ENCODE measurements around the gene NAP1L1.
A peak's percentile ranks its signal among the peaks of the same experiment; 100 is the strongest.

The NAP1L1 gene

DNA sequence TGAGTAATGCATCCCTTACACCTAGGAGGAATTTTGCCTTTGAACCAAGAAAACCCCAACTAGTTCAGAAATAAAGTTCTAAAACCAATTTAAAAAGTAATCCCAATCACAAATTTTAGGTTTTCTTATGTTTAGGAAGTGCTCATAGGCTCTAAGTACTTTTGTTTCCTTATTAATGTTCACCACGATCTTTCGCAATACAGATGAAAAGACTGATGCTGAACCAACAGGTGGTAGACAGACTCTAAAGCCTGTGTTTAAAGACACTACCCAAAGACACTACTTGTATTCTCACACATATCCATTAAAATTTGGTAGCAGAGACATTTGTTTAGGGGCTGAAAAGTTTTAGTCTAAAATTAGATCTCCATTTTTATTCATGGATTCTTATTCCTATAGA, 42.3 kb downstream of the NAP1L1 start:
- H3K4me3 ChIP-seq (ENCODE audit: low read depth, low read length) = no peak overlapping the region
- TF ChIP-seq, protein P1, sequence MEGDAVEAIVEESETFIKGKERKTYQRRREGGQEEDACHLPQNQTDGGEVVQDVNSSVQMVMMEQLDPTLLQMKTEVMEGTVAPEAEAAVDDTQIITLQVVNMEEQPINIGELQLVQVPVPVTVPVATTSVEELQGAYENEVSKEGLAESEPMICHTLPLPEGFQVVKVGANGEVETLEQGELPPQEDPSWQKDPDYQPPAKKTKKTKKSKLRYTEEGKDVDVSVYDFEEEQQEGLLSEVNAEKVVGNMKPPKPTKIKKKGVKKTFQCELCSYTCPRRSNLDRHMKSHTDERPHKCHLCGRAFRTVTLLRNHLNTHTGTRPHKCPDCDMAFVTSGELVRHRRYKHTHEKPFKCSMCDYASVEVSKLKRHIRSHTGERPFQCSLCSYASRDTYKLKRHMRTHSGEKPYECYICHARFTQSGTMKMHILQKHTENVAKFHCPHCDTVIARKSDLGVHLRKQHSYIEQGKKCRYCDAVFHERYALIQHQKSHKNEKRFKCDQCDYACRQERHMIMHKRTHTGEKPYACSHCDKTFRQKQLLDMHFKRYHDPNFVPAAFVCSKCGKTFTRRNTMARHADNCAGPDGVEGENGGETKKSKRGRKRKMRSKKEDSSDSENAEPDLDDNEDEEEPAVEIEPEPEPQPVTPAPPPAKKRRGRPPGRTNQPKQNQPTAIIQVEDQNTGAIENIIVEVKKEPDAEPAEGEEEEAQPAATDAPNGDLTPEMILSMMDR (IDR thresholded peaks at IDR 0.05; ENCODE audit: low read depth, low read length, missing control alignments) = no peak
- no peak for DNase-seq (ENCODE audit: low read depth)

DNA sequence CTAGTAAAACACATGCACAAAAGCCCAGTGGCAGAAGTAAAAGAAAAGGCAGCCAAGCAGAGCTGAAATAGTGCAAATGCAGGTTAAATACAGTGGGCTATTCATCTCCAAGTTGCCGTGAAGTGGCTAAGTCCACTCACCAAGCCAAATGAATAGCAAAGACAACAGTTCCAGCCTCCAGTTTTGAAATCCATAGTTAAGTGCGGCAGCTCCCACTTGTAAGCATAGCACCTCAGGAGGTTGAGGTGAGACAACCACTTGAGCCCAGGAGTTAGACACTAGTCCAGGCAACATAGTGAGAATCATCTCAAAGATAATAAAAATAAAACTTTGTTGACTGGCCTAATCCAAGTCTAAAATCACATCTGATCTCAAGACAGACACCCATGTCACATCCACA, 43.1 kb downstream of the NAP1L1 start:
- no peak for DNase-seq (ENCODE audit: low read depth)
- no peak overlapping the region for H3K4me3 ChIP-seq (ENCODE audit: low read depth, low read length)
- TF ChIP-seq, protein P1 (IDR thresholded peaks at IDR 0.05; ENCODE audit: low read depth, low read length, missing control alignments) = no peak

DNA sequence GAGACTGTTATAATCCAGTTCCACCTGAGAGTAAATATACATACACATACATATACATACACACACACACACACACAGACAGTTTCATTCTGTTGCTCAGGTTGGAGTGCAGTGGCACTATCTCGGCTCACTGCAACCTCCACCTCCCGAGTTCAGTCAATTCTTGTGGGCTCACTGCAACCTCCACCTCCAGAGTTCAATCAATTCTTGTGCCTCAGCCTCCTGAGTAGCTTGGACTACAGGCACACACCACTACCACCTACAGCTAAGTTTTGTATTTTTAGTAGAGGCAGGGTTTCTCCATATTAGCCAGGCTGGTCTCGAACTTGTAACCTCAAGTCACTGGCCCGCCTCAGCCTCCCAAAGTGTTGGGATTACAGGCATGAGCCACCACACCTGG, 44.0 kb downstream of the NAP1L1 start:
- no peak for DNase-seq (ENCODE audit: low read depth)
- H3K4me3 ChIP-seq (ENCODE audit: low read depth, low read length) = no peak overlapping the region
- TF ChIP-seq, protein P1 (IDR thresholded peaks at IDR 0.05; ENCODE audit: low read depth, low read length, missing control alignments) = no peak

DNA sequence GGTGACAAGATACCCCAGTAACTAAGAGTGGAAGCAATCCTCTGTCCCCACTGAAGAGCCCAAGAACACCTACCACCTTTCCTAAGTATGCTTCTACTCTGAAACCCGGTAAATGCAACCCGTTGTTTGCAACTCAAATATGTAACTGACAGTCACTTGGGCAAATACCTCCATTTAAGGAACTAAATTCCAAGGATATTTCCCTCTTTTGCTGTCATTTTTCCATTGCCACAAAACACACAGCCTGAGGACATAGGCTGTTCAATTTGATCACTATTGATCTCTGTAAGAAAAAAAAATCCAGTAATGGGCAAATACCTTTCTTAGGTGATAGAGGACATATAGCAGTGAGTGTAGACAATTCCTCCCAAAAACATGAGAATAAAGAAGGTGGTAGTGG, 46.3 kb downstream of the NAP1L1 start:
- H3K4me3 ChIP-seq (ENCODE audit: low read depth, low read length) = no peak overlapping the region
- TF ChIP-seq, protein P1 (IDR thresholded peaks at IDR 0.05; ENCODE audit: low read depth, low read length, missing control alignments) = no peak
- no peak for DNase-seq (ENCODE audit: low read depth)

DNA sequence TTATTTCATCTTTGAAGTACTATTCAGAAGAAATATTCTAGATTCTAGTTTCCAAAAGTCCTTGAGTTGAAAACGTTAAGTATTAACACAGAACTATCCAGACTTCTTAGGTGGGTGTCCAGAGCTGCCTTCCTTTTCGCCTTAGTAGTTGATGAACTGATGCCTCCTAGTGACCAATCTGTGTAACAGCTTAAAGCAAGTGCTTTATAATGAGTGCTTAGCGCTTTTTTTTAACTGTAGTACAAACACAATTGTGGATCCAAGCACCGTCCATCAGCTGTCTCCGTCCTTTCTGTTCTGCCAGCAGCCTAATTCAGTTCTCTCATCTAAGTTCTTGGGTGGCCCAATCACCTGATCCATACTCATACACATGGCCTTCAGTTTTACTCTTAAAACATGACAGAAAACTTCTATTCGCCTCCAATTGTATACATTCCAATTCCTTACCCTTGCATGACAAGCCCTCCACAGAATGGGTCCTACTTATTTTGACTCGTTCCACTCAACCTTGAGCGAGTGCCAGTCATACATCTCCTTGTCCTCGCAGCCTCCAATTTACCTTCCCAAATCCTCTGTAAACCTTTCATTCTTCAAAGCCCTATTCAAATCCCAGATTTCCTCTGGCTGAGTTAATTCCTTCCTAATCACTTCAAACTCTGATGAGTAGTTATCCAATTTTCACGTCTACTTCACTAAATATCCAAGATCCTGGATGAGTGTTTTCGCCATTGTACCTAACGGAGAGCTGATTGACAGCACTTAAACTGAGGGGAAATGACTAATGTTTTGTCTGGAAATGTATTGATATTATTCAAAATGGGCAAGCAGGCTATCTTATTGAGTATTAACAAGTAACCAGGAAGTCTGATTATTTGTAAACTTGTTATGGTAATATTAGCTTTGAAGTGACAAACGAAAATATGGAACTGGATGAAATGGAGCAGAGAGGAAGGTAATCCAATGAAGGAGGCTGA, 47.1 kb downstream of the NAP1L1 start:
- DNase-seq (ENCODE audit: low read depth) = peak; percentile 58
- H3K4me3 ChIP-seq (ENCODE audit: low read depth, low read length) = no peak overlapping the region
- TF ChIP-seq, protein P1 (IDR thresholded peaks at IDR 0.05; ENCODE audit: low read depth, low read length, missing control alignments) = peak; percentile 78

DNA sequence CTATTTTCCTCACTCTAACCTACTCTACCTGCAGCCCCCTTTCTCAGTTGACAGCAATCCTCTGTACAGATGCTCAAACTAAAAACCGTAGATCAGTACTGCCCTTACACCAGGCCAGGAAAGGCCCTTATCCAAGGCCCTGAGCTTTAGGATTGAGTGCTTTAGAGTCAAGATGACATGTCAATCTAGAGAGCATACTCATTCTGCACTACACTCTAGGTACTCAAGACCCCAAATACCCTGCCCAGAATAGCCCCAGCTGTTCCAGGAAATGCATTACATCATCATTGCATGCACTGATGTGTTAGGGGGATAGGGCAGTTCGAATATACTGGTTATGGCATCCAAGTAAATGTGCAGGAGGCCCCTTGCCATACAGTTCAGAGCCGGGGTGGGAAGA, 49.4 kb downstream of the NAP1L1 start:
- DNase-seq (ENCODE audit: low read depth) = no peak
- H3K4me3 ChIP-seq (ENCODE audit: low read depth, low read length) = no peak overlapping the region
- TF ChIP-seq, protein P1 (IDR thresholded peaks at IDR 0.05; ENCODE audit: low read depth, low read length, missing control alignments) = no peak
